ENCODE data around the gene TNNT2.

Gene TNNT2

DNA sequence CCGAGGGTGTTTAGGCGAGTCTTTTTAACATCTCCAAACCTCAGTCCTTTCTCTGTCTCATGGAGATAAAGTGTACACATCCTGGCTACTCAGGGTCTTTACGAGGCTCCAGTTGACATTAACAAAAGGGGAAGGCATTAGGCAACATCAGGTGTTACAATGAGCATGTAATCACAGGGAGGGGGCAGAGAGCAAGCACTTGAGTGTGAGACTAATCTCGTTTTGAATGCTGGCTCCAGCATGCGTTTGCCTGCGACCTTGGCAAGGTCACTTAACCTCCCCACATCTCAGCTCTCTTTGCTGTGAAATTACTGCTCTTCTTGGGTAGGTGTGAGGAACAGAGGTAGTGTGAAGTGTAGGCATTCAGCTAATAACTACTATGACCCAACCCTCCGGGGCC is 3.1 kb downstream of the TNNT2 start:
- peaks cover 0 to 4% of the 10 kb centered on the region in 2 donors for H3K27me3 ChIP-seq (ENCODE audit: control insufficient read depth in 1 of 2, insufficient read depth in 2 of 2, low read length in 2 of 2)
- H3K4me1 ChIP-seq (ENCODE audit: insufficient read depth, low read length): no peaks in the 10 kb centered on the region
- H3K9me3 ChIP-seq (ENCODE audit: low read length): no peaks in the 10 kb centered on the region
- no peak overlapping the region for H3K27ac ChIP-seq (ENCODE audit: low read depth, low read length)
- H3K9ac ChIP-seq (ENCODE audit: low read length): no peak overlapping the region
- H3K4me3 ChIP-seq (ENCODE audit: low read depth in 1 of 2, low read length in 2 of 2): no peak overlapping the region
- no peaks in the 10 kb centered on the region for H3K36me3 ChIP-seq (ENCODE audit: insufficient read depth, low read length)

- Histone ChIP-seq H3K36me3 (ENCODE audit: insufficient read depth, low read length) (no peaks in the 10 kb centered on the region), H3K27ac (ENCODE audit: low read depth, low read length) (no peak overlapping the region), H3K4me3 (ENCODE audit: low read depth in 1 of 2, low read length in 2 of 2) (no peak overlapping the region), H3K9ac (ENCODE audit: low read length) (no peak overlapping the region), H3K27me3 (ENCODE audit: control insufficient read depth in 1 of 2, insufficient read depth in 2 of 2, low read length in 2 of 2) (peaks cover 0 to 4% of the 10 kb centered on the region in 2 donors), H3K9me3 (ENCODE audit: low read length) (no peaks in the 10 kb centered on the region), H3K4me1 (ENCODE audit: insufficient read depth, low read length) (no peaks in the 10 kb centered on the region)
Measured at GRCh38 chr1:201371792-201372191, 5.7 kb downstream of the TNNT2 start.

DNA sequence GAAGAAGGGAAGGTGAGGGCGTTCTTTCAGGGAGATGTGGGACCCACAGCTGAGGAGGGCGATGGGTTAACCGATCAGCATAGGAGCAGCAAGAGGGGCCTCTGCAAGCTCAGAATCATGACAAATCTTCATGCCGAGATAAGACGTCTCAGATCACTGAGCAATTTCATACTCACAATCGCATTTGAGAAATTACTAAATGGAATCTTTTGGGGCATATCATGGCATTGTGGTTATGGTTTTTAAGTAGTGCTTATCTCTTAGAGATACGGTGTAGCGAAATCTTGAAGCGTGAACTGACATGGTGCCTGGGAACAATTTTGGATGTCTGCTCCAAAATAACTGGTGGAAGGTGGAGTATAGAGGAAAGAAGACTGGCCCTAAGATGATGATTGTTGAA is 6.2 kb downstream of the TNNT2 start:
- Histone ChIP-seq H3K36me3 (ENCODE audit: insufficient read depth, low read length) (no peaks in the 10 kb centered on the region), H3K4me1 (ENCODE audit: insufficient read depth, low read length) (no peaks in the 10 kb centered on the region), H3K9ac (ENCODE audit: low read length) (no peak overlapping the region), H3K9me3 (ENCODE audit: low read length) (no peaks in the 10 kb centered on the region), H3K4me3 (ENCODE audit: low read depth in 1 of 2, low read length in 2 of 2) (no peak overlapping the region), H3K27me3 (ENCODE audit: control insufficient read depth in 1 of 2, insufficient read depth in 2 of 2, low read length in 2 of 2) (peaks cover 0 to 4% of the 10 kb centered on the region in 2 donors), H3K27ac (ENCODE audit: low read depth, low read length) (no peak overlapping the region)

- H3K36me3 ChIP-seq (ENCODE audit: insufficient read depth, low read length): no peaks in the 10 kb centered on the region
Measured at GRCh38 chr1:201370500-201370899, 7.0 kb downstream of the TNNT2 start.

GRCh38 chr1:201369209-201369608 is 8.3 kb downstream of the TNNT2 start:
- Histone ChIP-seq H3K9ac (ENCODE audit: low read length) (no peak overlapping the region), H3K27ac (ENCODE audit: low read depth, low read length) (no peak overlapping the region), H3K9me3 (ENCODE audit: low read length) (no peaks in the 10 kb centered on the region), H3K36me3 (ENCODE audit: insufficient read depth, low read length) (no peaks in the 10 kb centered on the region), H3K4me1 (ENCODE audit: insufficient read depth, low read length) (no peaks in the 10 kb centered on the region), H3K4me3 (ENCODE audit: low read depth in 1 of 2, low read length in 2 of 2) (no peak overlapping the region), H3K27me3 (ENCODE audit: control insufficient read depth in 1 of 2, insufficient read depth in 2 of 2, low read length in 2 of 2) (peaks cover 0 to 4% of the 10 kb centered on the region in 2 donors)

More at GRCh38 chr1:201370500-201370899, 7.0 kb downstream of the TNNT2 start:
- no peak overlapping the region for H3K9ac ChIP-seq (ENCODE audit: low read length)
- H3K27ac ChIP-seq (ENCODE audit: low read depth, low read length): no peak overlapping the region
- H3K27me3 ChIP-seq (ENCODE audit: control insufficient read depth in 1 of 2, insufficient read depth in 2 of 2, low read length in 2 of 2): peaks cover 0 to 4% of the 10 kb centered on the region in 2 donors
- H3K9me3 ChIP-seq (ENCODE audit: low read length): no peaks in the 10 kb centered on the region
- no peak overlapping the region for H3K4me3 ChIP-seq (ENCODE audit: low read depth in 1 of 2, low read length in 2 of 2)
- H3K4me1 ChIP-seq (ENCODE audit: insufficient read depth, low read length): no peaks in the 10 kb centered on the region

GRCh38 chr1:201366696-201367095 is 10.8 kb downstream of the TNNT2 start:
- no peaks in the 10 kb centered on the region for H3K4me1 ChIP-seq (ENCODE audit: insufficient read depth, low read length)
- H3K27me3 ChIP-seq (ENCODE audit: control insufficient read depth in 1 of 2, insufficient read depth in 2 of 2, low read length in 2 of 2): peaks cover 0 to 4% of the 10 kb centered on the region in 2 donors
- no peaks in the 10 kb centered on the region for H3K9me3 ChIP-seq (ENCODE audit: low read length)
- no peak overlapping the region for H3K27ac ChIP-seq (ENCODE audit: low read depth, low read length)
- no peak overlapping the region for H3K9ac ChIP-seq (ENCODE audit: low read length)
- H3K36me3 ChIP-seq (ENCODE audit: insufficient read depth, low read length): no peaks in the 10 kb centered on the region
- no peak overlapping the region for H3K4me3 ChIP-seq (ENCODE audit: low read depth in 1 of 2, low read length in 2 of 2)

GRCh38 chr1:201365251-201365650 is 12.2 kb downstream of the TNNT2 start:
- Histone ChIP-seq H3K9ac (ENCODE audit: low read length) (no peak overlapping the region), H3K27ac (ENCODE audit: low read depth, low read length) (no peak overlapping the region), H3K9me3 (ENCODE audit: low read length) (no peaks in the 10 kb centered on the region), H3K4me3 (ENCODE audit: low read depth in 1 of 2, low read length in 2 of 2) (no peak overlapping the region), H3K36me3 (ENCODE audit: insufficient read depth, low read length) (no peaks in the 10 kb centered on the region), H3K4me1 (ENCODE audit: insufficient read depth, low read length) (no peaks in the 10 kb centered on the region), H3K27me3 (ENCODE audit: control insufficient read depth in 1 of 2, insufficient read depth in 2 of 2, low read length in 2 of 2) (no peaks in the 10 kb centered on the region)

- no peaks in the 10 kb centered on the region for H3K27me3 ChIP-seq (ENCODE audit: control insufficient read depth in 1 of 2, insufficient read depth in 2 of 2, low read length in 2 of 2)
- no peaks in the 10 kb centered on the region for H3K36me3 ChIP-seq (ENCODE audit: insufficient read depth, low read length)
- H3K9me3 ChIP-seq (ENCODE audit: low read length): no peaks in the 10 kb centered on the region
- no peak overlapping the region for H3K27ac ChIP-seq (ENCODE audit: low read depth, low read length)
- H3K4me3 ChIP-seq (ENCODE audit: low read depth in 1 of 2, low read length in 2 of 2): no peak overlapping the region
- H3K9ac ChIP-seq (ENCODE audit: low read length): no peak overlapping the region
- H3K4me1 ChIP-seq (ENCODE audit: insufficient read depth, low read length): no peaks in the 10 kb centered on the region
Measured at GRCh38 chr1:201364808-201365105, 12.7 kb downstream of the TNNT2 start.

- H3K27ac ChIP-seq (ENCODE audit: low read depth, low read length): no peak overlapping the region
- no peaks in the 10 kb centered on the region for H3K27me3 ChIP-seq (ENCODE audit: control insufficient read depth in 1 of 2, insufficient read depth in 2 of 2, low read length in 2 of 2)
- H3K9ac ChIP-seq (ENCODE audit: low read length): no peak overlapping the region
- H3K4me3 ChIP-seq (ENCODE audit: low read depth in 1 of 2, low read length in 2 of 2): no peak overlapping the region
- H3K9me3 ChIP-seq (ENCODE audit: low read length): no peaks in the 10 kb centered on the region
- no peaks in the 10 kb centered on the region for H3K36me3 ChIP-seq (ENCODE audit: insufficient read depth, low read length)
- H3K4me1 ChIP-seq (ENCODE audit: insufficient read depth, low read length): no peaks in the 10 kb centered on the region
Measured at GRCh38 chr1:201363467-201363866, 14.0 kb downstream of the TNNT2 start.

DNA sequence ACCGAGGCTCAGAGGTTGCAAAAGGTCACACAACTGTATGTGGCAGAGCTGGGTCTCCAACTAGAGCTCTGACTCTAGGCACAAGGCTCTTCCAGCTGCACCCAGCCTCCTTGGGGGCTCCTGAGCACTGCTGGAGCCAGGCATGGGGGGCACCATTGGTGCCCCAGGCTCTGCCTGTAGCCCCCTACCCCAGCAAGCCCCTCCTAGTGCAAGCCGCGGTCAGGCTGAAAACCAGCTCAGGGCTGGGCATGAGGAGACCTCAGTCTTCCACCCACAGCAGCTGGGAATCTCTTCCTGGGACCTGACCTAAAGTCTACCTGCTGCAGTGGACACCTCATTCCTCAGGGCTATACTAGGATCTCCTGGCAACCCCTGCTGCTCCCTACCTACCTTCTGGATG is 14.6 kb downstream of the TNNT2 start:
- Histone ChIP-seq H3K9ac (ENCODE audit: low read length) (no peak overlapping the region), H3K9me3 (ENCODE audit: low read length) (no peaks in the 10 kb centered on the region), H3K27me3 (ENCODE audit: control insufficient read depth in 1 of 2, insufficient read depth in 2 of 2, low read length in 2 of 2) (no peaks in the 10 kb centered on the region), H3K27ac (ENCODE audit: low read depth, low read length) (no peak overlapping the region), H3K4me1 (ENCODE audit: insufficient read depth, low read length) (no peaks in the 10 kb centered on the region), H3K36me3 (ENCODE audit: insufficient read depth, low read length) (no peaks in the 10 kb centered on the region), H3K4me3 (ENCODE audit: low read depth in 1 of 2, low read length in 2 of 2) (no peak overlapping the region)

DNA sequence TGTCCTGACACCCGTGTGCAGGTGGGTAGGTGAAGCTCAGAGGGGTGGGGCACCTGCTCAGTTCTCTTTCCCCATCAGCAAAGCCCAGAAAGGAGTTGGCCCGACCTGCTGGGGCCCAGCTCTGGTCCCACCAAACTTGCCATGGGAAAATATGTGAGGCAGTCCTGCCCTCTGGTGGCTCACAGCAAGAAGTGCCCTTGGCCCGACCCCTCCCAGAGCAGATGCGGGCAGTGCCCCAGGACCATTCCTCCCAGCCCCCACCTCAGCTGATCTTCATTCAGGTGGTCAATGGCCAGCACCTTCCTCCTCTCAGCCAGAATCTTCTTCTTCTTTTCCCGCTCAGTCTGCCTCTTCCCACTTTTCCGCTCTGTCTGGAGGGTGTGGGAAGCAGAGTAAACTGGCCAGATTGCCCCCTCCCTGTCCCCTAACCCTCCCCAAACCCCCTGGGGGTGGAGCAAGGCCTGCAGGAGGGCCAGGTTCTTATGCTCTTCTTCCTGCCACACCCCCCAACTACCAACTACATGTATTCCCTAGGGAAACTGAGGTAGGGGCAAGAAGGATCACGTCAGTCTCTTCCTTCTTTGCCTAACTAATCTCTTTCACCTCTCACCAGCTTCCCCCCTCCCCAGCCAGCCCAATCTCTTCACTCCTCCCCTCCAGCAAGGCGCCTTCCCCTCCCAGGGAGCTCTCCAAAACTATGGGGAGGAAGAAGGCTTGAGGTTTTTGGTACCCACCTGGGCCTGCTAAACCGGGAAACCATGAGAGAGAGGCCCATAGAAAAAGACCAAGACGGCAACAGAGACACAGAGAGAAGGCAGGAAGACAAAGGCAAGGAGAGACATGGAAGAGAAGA is 15.6 kb downstream of the TNNT2 start:
- no peaks in the 10 kb centered on the region for H3K36me3 ChIP-seq (ENCODE audit: insufficient read depth, low read length)
- H3K9ac ChIP-seq (ENCODE audit: low read length): no peak overlapping the region
- H3K4me3 ChIP-seq (ENCODE audit: low read depth in 1 of 2, low read length in 2 of 2): no peak overlapping the region
- H3K4me1 ChIP-seq (ENCODE audit: insufficient read depth, low read length): no peaks in the 10 kb centered on the region
- no peak overlapping the region for H3K27ac ChIP-seq (ENCODE audit: low read depth, low read length)
- no peaks in the 10 kb centered on the region for H3K27me3 ChIP-seq (ENCODE audit: control insufficient read depth in 1 of 2, insufficient read depth in 2 of 2, low read length in 2 of 2)
- H3K9me3 ChIP-seq (ENCODE audit: low read length): no peaks in the 10 kb centered on the region

All from muscle layer of colon (tissue), 2 donors.